Activated T-helper 2 cell treated with anti-CD3 and anti-CD28 coated beads, Interferon-gamma antibody, Interleukin-2, Interleukin-4, amounts not matched to agents 10 μg/mL and 5 μg/mL and 100 μg/mL, durations not matched to agents 14 hours and 24 hours and 36 hours (primary cell): ENCODE data around the gene PRELID3B. TPM values are rescaled to one million over a fixed set of nuclear protein-coding genes. Genes with fewer than 3 reads are reported as not detected.

ENCODE experiments used
- DNase-seq: peaks from one replicate; pipeline ENCODE4 v3.0.0; 2021; ENCODE audit warnings: low spot score
- H3K27ac Mint-ChIP-seq: one replicate; pipeline ENCODE4 v1.8.0; 2021; ENCODE audit warnings: mixed read lengths
- H3K27me3 Mint-ChIP-seq: one replicate; pipeline ENCODE4 v1.8.0; 2021; ENCODE audit warnings: low read depth, mixed read lengths
- H3K36me3 Mint-ChIP-seq: one replicate; pipeline ENCODE4 v1.8.0; 2021; ENCODE audit warnings: low read depth, mixed read lengths
- H3K4me1 Mint-ChIP-seq: one replicate; pipeline ENCODE4 v1.8.0; 2021; ENCODE audit warnings: low read depth, mixed read lengths
- H3K4me3 Mint-ChIP-seq: one replicate; pipeline ENCODE4 v1.8.0; 2021; ENCODE audit warnings: low read depth, mild to moderate bottlenecking, moderate library complexity, mixed read lengths
- H3K9me3 Mint-ChIP-seq: one replicate; pipeline ENCODE4 v1.8.0; 2021; ENCODE audit warnings: mixed read lengths
- intact Hi-C: fragments of 100-400 bp; cut with micrococcal nuclease; formaldehyde crosslinking; loops from one replicate; pipeline ENCODE4 v1.15.1; 2023
- total RNA-seq: library from RNA; stranded (reverse); gene quantifications from 2 replicates; pipeline ENCODE4 v1.2.3, GENCODE V29; 2022

PRELID3B gene
- total RNA-seq, 1 donor from 2014 or later = 112 TPM

GRCh38 chr20:58990651-58991445 lies 51.7 kb downstream of the PRELID3B start:
- Mint-ChIP-seq H3K9me3 (no peaks in the 10 kb centered on the region), H3K27ac (no peak overlapping the region), H3K4me3 (no peak overlapping the region), H3K36me3 (peaks cover 87% of the 10 kb centered on the region), H3K27me3 (no peaks in the 10 kb centered on the region), H3K4me1 (peaks cover 12% of the 10 kb centered on the region)
- DNase-seq = no peak
- intact Hi-C loops = no loop called here

- no peaks in the 10 kb centered on the region for H3K9me3 Mint-ChIP-seq
- H3K27me3 Mint-ChIP-seq = no peaks in the 10 kb centered on the region
- peaks cover 81% of the 10 kb centered on the region for H3K36me3 Mint-ChIP-seq
- H3K4me1 Mint-ChIP-seq = peaks cover 21% of the 10 kb centered on the region
- no peak overlapping the region for H3K27ac Mint-ChIP-seq
- no peak for DNase-seq
- no peak overlapping the region for H3K4me3 Mint-ChIP-seq
- intact Hi-C loops = loop anchor here (10.0 kb wide), 1 partner anchor 334 kb away; the partner anchor contains the start of gene STX16
These were observed 53.4 kb downstream of the PRELID3B start for GRCh38 chr20:58989196-58989595.

DNA sequence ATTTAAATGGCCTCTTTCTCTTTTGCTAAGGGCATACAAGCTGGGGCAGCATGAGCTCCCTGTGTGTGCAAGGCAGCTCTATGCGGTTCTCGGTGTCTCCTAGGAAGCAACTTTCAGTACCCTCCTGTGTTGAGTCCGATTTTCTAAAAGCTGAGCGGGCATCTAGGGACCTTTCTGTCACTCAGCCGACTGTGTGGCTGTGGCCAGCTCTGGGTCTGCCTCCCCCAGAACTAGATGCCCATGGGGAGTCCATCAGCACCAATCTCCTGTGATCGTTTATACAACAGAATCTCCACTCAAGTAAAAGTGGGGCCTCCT lies 54.1 kb downstream of the PRELID3B start:
- intact Hi-C loops = loop anchor here (10.0 kb wide), 1 partner anchor 334 kb away; the partner anchor contains the start of gene STX16
- Mint-ChIP-seq H3K36me3 (peaks cover 81% of the 10 kb centered on the region), H3K27ac (no peak overlapping the region), H3K4me3 (no peak overlapping the region), H3K9me3 (no peaks in the 10 kb centered on the region), H3K4me1 (peaks cover 28% of the 10 kb centered on the region), H3K27me3 (no peaks in the 10 kb centered on the region)
- DNase-seq = no peak

- no peak overlapping the region for H3K27ac Mint-ChIP-seq
- peaks cover 29% of the 10 kb centered on the region for H3K4me1 Mint-ChIP-seq
- no peak for DNase-seq
- H3K27me3 Mint-ChIP-seq = no peaks in the 10 kb centered on the region
- intact Hi-C loops = loop anchor here (2.0 to 10.0 kb wide), 2 partner anchors 17 to 333 kb away; partner anchors contain the start of gene STX16
- peaks cover 79% of the 10 kb centered on the region for H3K36me3 Mint-ChIP-seq
- no peak overlapping the region for H3K4me3 Mint-ChIP-seq
- H3K9me3 Mint-ChIP-seq = no peaks in the 10 kb centered on the region
These were observed 54.6 kb downstream of the PRELID3B start for GRCh38 chr20:58987790-58988564.

- Mint-ChIP-seq H3K9me3 (no peaks in the 10 kb centered on the region), H3K4me3 (no peak overlapping the region), H3K4me1 (peaks cover 37% of the 10 kb centered on the region), H3K27ac (peak overlapping the region; percentile 50), H3K27me3 (no peaks in the 10 kb centered on the region), H3K36me3 (peaks cover 78% of the 10 kb centered on the region)
- no peak for DNase-seq
- intact Hi-C loops = loop anchor here (2.0 to 10.0 kb wide), 2 partner anchors 18 to 332 kb away; partner anchors contain the start of gene STX16
These were observed 55.5 kb downstream of the PRELID3B start for GRCh38 chr20:58986968-58987517.

- peaks cover 37% of the 10 kb centered on the region for H3K4me1 Mint-ChIP-seq
- peak overlapping the region; percentile 50 for H3K27ac Mint-ChIP-seq
- intact Hi-C loops = loop anchor here (2.0 to 10.0 kb wide), 2 partner anchors 18 to 332 kb away; partner anchors contain the start of gene STX16
- H3K27me3 Mint-ChIP-seq = no peaks in the 10 kb centered on the region
- no peaks in the 10 kb centered on the region for H3K9me3 Mint-ChIP-seq
- DNase-seq = no peak
- H3K4me3 Mint-ChIP-seq = no peak overlapping the region
- H3K36me3 Mint-ChIP-seq = peaks cover 72% of the 10 kb centered on the region
These were observed 56.2 kb downstream of the PRELID3B start for GRCh38 chr20:58986286-58986967.

DNA sequence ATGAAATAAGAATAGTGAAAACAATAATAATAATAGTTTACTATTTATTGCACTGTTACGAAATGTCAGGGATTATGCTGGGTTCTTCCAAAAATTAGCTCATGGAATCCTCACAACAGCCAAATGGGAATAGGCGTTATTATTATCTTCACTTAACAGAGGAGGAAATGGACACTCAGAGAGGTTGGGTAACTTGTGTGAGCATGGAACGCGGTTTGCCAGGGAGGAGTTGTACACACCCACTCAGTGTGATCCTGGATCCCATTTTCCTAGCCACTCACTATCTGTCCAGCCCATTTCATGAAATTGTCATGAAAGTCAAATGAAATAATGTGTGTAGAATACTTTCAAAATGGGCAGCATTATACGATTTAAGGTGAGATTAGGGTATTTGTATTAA lies 56.9 kb downstream of the PRELID3B start:
- H3K27ac Mint-ChIP-seq = no peak overlapping the region
- no peak for DNase-seq
- no peaks in the 10 kb centered on the region for H3K9me3 Mint-ChIP-seq
- peaks cover 65% of the 10 kb centered on the region for H3K36me3 Mint-ChIP-seq
- no peaks in the 10 kb centered on the region for H3K27me3 Mint-ChIP-seq
- H3K4me3 Mint-ChIP-seq = no peak overlapping the region
- peaks cover 37% of the 10 kb centered on the region for H3K4me1 Mint-ChIP-seq
- intact Hi-C loops = loop anchor here (2.0 to 10.0 kb wide), 2 partner anchors 19 to 331 kb away; partner anchors contain the start of gene STX16

- H3K27me3 Mint-ChIP-seq = peaks cover 2% of the 10 kb centered on the region
- peaks cover 37% of the 10 kb centered on the region for H3K4me1 Mint-ChIP-seq
- H3K36me3 Mint-ChIP-seq = peaks cover 57% of the 10 kb centered on the region
- H3K4me3 Mint-ChIP-seq = no peak overlapping the region
- H3K9me3 Mint-ChIP-seq = no peaks in the 10 kb centered on the region
- DNase-seq = no peak
- no peak overlapping the region for H3K27ac Mint-ChIP-seq
- intact Hi-C loops = loop anchor here (5.0 to 10.0 kb wide), 3 partner anchors 48 to 330 kb away; partner anchors contain the start of genes ATP5F1E and STX16
These were observed 57.9 kb downstream of the PRELID3B start for GRCh38 chr20:58984691-58985090.

Other genes starting within 250 kb of the PRELID3B start
- 1.7 and 1.9 TPM in 2 replicates for gene GNAS-AS1, start 191.9 kb downstream of the PRELID3B start, total RNA-seq
- gene GNAS, start 190.1 kb downstream of the PRELID3B start, total RNA-seq = 598 and 599 TPM in 2 replicates
- 111 and 113 TPM in 2 replicates for gene NELFCD, start 61.5 kb downstream of the PRELID3B start, total RNA-seq
- 62.0 and 66.1 TPM in 2 replicates for gene CTSZ, start 35.5 kb downstream of the PRELID3B start, total RNA-seq
- not detected in 2 replicates for gene TUBB1, start 23.4 kb downstream of the PRELID3B start, total RNA-seq
- gene ATP5F1E, start 10.5 kb downstream of the PRELID3B start, total RNA-seq = 61.2 and 66.9 TPM in 2 replicates
- gene ZNF831, start 121.0 kb upstream of the PRELID3B start, total RNA-seq = 3.0 and 3.3 TPM in 2 replicates